Gastroesophageal sphincter (tissue), 3 donors: ENCODE data around the gene SLC47A2.
"Not testable (repeated sequence)": the region's sequence is repeated elsewhere in the genome, so short reads cannot be mapped to it uniquely, and the experiment has no call there.

Experiments
- CTCF ChIP-seq, 4 experiments: fragments of 200-600 bp in 2 of 4; fragments of 450-650 bp in 2 of 4; sonication (generic) in 1 of 4; IDR thresholded peaks; one replicate each; pipeline ENCODE4 v1.5.1; 2017 to 2019; ENCODE audit warnings: antibody characterized with exemption in 4 of 4, mild to moderate bottlenecking in 2 of 4, moderate library complexity in 2 of 4
- POLR2A ChIP-seq, 2 donors: fragments of 450-650 bp; IDR thresholded peaks; one replicate each; pipeline ENCODE4 v1.6.1; 2017; ENCODE audit warnings: antibody characterized with exemption in 2 of 2, mild to moderate bottlenecking in 2 of 2, moderate library complexity in 1 of 2
- POLR2AphosphoS5 ChIP-seq: sonication (generic); formaldehyde crosslinking; IDR thresholded peaks from one replicate; pipeline ENCODE4 v1.6.1; 2017; ENCODE audit warnings: antibody characterized with exemption

- TF ChIP-seq CTCF (IDR thresholded peaks at IDR 0.05); POLR2AphosphoS5; POLR2A (IDR thresholded peaks at IDR 0.05): not testable (repeated sequence)
These were observed 47.6 kb upstream of the SLC47A2 start for GRCh38 chr17:19763991-19764390.
